PFSK-1 (cell line): ENCODE measurements around the gene TMOD3.

Experiments
- FOXP2 ChIP-seq: optimal IDR thresholded peaks from 2 replicates; pipeline ENCODE3; 2011; ENCODE audit warnings: borderline replicate concordance, control low read depth, inconsistent platforms; ENCODE audit not compliant: insufficient read depth; ENCODE audit errors: extremely low read length, extremely low read depth
- POLR2AphosphoS5 ChIP-seq: IDR thresholded peaks from 2 replicates; pipeline ENCODE4 v1.6.1; 2012; ENCODE audit warnings: low read depth, mild to moderate bottlenecking, control low read depth, low read length, moderate library complexity
- REST ChIP-seq, 2 experiments: IDR thresholded peaks; 2 replicates each; pipeline versions ENCODE4 v1.6.1 to v1.8.0; 2011 to 2012; ENCODE audit warnings: low read depth in 2 of 2, low read length in 2 of 2, control low read depth in 1 of 2, inconsistent platforms in 1 of 2, mild to moderate bottlenecking in 1 of 2, moderate library complexity in 1 of 2; ENCODE audit not compliant: insufficient read depth in 1 of 2
- SIN3A ChIP-seq: IDR thresholded peaks from 2 replicates; pipeline ENCODE4 v1.6.1; 2012; ENCODE audit warnings: mild to moderate bottlenecking, low read length, moderate library complexity, borderline replicate concordance; ENCODE audit not compliant: insufficient read depth
- TAF1 ChIP-seq: IDR thresholded peaks from 2 replicates; pipeline ENCODE4 v1.6.1; 2012; ENCODE audit warnings: low read length, control low read depth, borderline replicate concordance; ENCODE audit not compliant: insufficient read depth

The TMOD3 gene

DNA sequence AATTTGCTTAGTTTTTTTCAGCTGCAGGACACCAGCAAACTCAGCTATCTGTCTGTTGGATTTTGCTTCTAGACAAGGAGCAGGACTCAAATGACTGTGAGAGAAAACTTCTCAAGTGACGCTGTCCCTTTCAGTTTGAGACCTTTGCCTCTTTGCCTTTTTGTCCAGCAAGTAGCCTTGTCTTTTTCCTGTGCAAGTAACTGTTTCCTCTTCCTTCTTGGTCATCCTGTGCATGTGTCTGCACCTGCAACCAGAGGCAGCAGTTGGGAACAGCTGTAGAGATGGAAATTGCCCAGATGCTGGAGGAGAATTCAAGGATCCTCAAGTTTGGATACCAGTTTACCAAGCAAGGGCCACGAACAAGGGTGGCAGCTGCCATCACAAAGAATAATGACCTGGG is 23.3 kb upstream of the TMOD3 start:
- no peak for TF ChIP-seq FOXP2

GRCh38 chr15:51809457-51809856 is 20.0 kb upstream of the TMOD3 start:
- TF ChIP-seq FOXP2 (no peak), REST (IDR thresholded peaks at IDR 0.05; ENCODE audit: insufficient read depth in 1 of 2, low read depth in 2 of 2, low read length in 2 of 2) (no peak), TAF1 (no peak), SIN3A (no peak), POLR2AphosphoS5 (no peak)

GRCh38 chr15:51812598-51812997 is 16.9 kb upstream of the TMOD3 start:
- TF ChIP-seq FOXP2 (no peak), SIN3A (no peak), REST (IDR thresholded peaks at IDR 0.05; ENCODE audit: insufficient read depth in 1 of 2, low read depth in 2 of 2, low read length in 2 of 2) (no peak), POLR2AphosphoS5 (no peak), TAF1 (no peak)

- TF ChIP-seq TAF1: no peak
- TF ChIP-seq FOXP2: no peak
- no peak for TF ChIP-seq REST (IDR thresholded peaks at IDR 0.05; ENCODE audit: insufficient read depth in 1 of 2, low read depth in 2 of 2, low read length in 2 of 2)
- no peak for TF ChIP-seq POLR2AphosphoS5
- no peak for TF ChIP-seq SIN3A
Measured at GRCh38 chr15:51814606-51815005, 14.8 kb upstream of the TMOD3 start.

- TF ChIP-seq SIN3A (no peak), TAF1 (no peak), POLR2AphosphoS5 (no peak), FOXP2 (no peak), REST (IDR thresholded peaks at IDR 0.05; ENCODE audit: insufficient read depth in 1 of 2, low read depth in 2 of 2, low read length in 2 of 2) (no peak)
Measured at GRCh38 chr15:51816611-51817010, 12.8 kb upstream of the TMOD3 start.
